A549 (cell line): ENCODE measurements around the gene NOSTRIN.

Source experiments
- MAFK ChIP-seq: fragments of 450-650 bp; IDR thresholded peaks from 2 replicates; pipeline ENCODE4 v1.6.1; 2014; ENCODE audit not compliant: partially characterized antibody
- TP53 ChIP-seq: fragments of 250-450 bp; sonication (Bioruptor Pico); IDR thresholded peaks from 2 replicates; pipeline ENCODE4 v1.5.0; 2021; ENCODE audit warnings: mild to moderate bottlenecking, moderate library complexity
- TF ChIP-seq, protein P1 (sequence below): fragments of >200 bp; sonication (Bioruptor Twin); formaldehyde crosslinking; IDR thresholded peaks from 3 replicates; pipeline ENCODE4 v1.5.1; 2016

- no peak for TF ChIP-seq MAFK
- TF ChIP-seq, protein P1, sequence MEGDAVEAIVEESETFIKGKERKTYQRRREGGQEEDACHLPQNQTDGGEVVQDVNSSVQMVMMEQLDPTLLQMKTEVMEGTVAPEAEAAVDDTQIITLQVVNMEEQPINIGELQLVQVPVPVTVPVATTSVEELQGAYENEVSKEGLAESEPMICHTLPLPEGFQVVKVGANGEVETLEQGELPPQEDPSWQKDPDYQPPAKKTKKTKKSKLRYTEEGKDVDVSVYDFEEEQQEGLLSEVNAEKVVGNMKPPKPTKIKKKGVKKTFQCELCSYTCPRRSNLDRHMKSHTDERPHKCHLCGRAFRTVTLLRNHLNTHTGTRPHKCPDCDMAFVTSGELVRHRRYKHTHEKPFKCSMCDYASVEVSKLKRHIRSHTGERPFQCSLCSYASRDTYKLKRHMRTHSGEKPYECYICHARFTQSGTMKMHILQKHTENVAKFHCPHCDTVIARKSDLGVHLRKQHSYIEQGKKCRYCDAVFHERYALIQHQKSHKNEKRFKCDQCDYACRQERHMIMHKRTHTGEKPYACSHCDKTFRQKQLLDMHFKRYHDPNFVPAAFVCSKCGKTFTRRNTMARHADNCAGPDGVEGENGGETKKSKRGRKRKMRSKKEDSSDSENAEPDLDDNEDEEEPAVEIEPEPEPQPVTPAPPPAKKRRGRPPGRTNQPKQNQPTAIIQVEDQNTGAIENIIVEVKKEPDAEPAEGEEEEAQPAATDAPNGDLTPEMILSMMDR = no peak
- no peak for TF ChIP-seq TP53
Measured at GRCh38 chr2:168821577-168821976, 19.1 kb downstream of the NOSTRIN start.
